DMS114 treated with DMSO at 0.1 percent for 48 hours (cell line): ENCODE results near the gene A4GNT.
A peak's percentile ranks its signal among the peaks of the same experiment; 100 is the strongest.
"Not testable (repeated sequence)": the region's sequence is repeated elsewhere in the genome, so short reads cannot be mapped to it uniquely, and the experiment has no call there.

ENCODE experiments used
- DNase-seq: peaks from one replicate; lab custom pipeline; 2025; ENCODE audit not compliant: unreplicated experiment; lab: John Stamatoyannopoulos, UW

The A4GNT gene

GRCh38 chr3:138132239-138132638, at the start of gene A4GNT:
Gene A4GNT, minus strand, starts transcription at chr3:138132390. Its CDS starts 1,134 bp downstream, at chr3:138131256.
- DNase-seq: no peak

GRCh38 chr3:138180375-138181029, 48.3 kb upstream of the A4GNT start:
- no peak for DNase-seq

- peak; percentile 53 for DNase-seq
Observed at GRCh38 chr3:138174421-138175131, 42.4 kb upstream of the A4GNT start, which contains the start of gene DBR1. Gene DBR1, minus strand, starts transcription at chr3:138174921. Its CDS starts 126 bp downstream, at chr3:138174795.

- DNase-seq: no peak
Observed at GRCh38 chr3:138173769-138174420, 41.7 kb upstream of the A4GNT start.

GRCh38 chr3:138172625-138173024, 40.4 kb upstream of the A4GNT start:
- no peak for DNase-seq

GRCh38 chr3:138165061-138165460, 32.9 kb upstream of the A4GNT start:
- no peak for DNase-seq

GRCh38 chr3:138157743-138158142, 25.6 kb upstream of the A4GNT start:
- DNase-seq: no peak

GRCh38 chr3:138154534-138154933, 22.3 kb upstream of the A4GNT start:
- DNase-seq: no peak

- DNase-seq: no peak
Observed at GRCh38 chr3:138148503-138148902, 16.3 kb upstream of the A4GNT start.

- not testable (repeated sequence) for DNase-seq
Observed at GRCh38 chr3:138142181-138142580, 10.0 kb upstream of the A4GNT start.

GRCh38 chr3:138140940-138141339, 8.8 kb upstream of the A4GNT start:
- DNase-seq: no peak

GRCh38 chr3:138139691-138140090, 7.5 kb upstream of the A4GNT start:
- no peak for DNase-seq

- DNase-seq: no peak
Observed at GRCh38 chr3:138137861-138138260, 5.7 kb upstream of the A4GNT start.

GRCh38 chr3:138136201-138136600, 4.0 kb upstream of the A4GNT start:
- no peak for DNase-seq

GRCh38 chr3:138135833-138136194, 3.6 kb upstream of the A4GNT start:
- DNase-seq: no peak

- DNase-seq: no peak
Observed at GRCh38 chr3:138135146-138135832, 3.1 kb upstream of the A4GNT start.

GRCh38 chr3:138127636-138128365, 4.4 kb downstream of the A4GNT start:
- no peak for DNase-seq

- DNase-seq: no peak
Observed at GRCh38 chr3:138125548-138126221, 6.5 kb downstream of the A4GNT start.

GRCh38 chr3:138124706-138125355, 7.4 kb downstream of the A4GNT start:
- DNase-seq: no peak

- no peak for DNase-seq
Observed at GRCh38 chr3:138124188-138124587, 8.0 kb downstream of the A4GNT start.
